Measurements from ENCODE around the gene ODC1. TPM values are rescaled to one million over a fixed set of nuclear protein-coding genes. Genes with fewer than 3 reads are reported as not detected.

Gene ODC1
- polyA plus RNA-seq, 1 donor (not counting 4 experiments of a cell fraction or from before 2014, with no cell fraction given), result 637 TPM

DNA sequence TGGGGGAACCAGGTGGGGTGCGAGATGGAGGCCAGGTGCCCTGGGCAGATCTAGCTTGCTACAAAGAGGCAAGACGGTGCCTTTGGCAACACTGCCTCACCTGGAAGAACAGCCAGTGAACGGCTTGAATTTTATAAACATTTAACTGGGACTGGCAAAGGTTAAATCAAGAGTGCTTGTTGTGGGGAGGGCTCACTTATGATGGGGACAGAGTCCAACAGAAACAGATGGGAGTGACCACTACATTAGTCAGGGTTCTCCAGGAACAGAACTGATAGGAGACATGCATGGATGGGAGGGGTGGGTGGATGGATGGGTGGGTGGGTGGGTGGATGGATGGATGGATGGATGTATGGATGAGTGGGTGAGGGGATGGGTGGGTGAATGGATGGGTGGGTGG, 19.2 kb downstream of the ODC1 start:
- Histone ChIP-seq H3K27me3 (ENCODE audit: control insufficient read depth, extremely low read depth, insufficient read depth, low read length) (no peaks in the 10 kb centered on the region), H3K36me3 (ENCODE audit: control insufficient read depth in 2 of 2, extremely low read depth in 1 of 2, insufficient read depth in 2 of 2, low read length in 2 of 2) (peaks cover 7 to 10% of the 10 kb centered on the region in 2 experiments), H3K4me1 (ENCODE audit: control insufficient read depth, extremely low read depth, insufficient read depth, low read length) (no peaks in the 10 kb centered on the region), H3K27ac (ENCODE audit: control insufficient read depth, insufficient read depth, low read length) (no peak overlapping the region), H3K9ac (ENCODE audit: control insufficient read depth, extremely low read depth, insufficient read depth, low read length) (no peak overlapping the region), H3K9me1 (ENCODE audit: control insufficient read depth, extremely low read depth, insufficient read depth, low read length) (no peaks in the 10 kb centered on the region), H3K9me3 (ENCODE audit: control insufficient read depth, low read depth, low read length) (no peaks in the 10 kb centered on the region), H2AFZ (ENCODE audit: control insufficient read depth, low read length) (no peak overlapping the region), H3K4me3 (ENCODE audit: control insufficient read depth in 2 of 3, extremely low read depth in 1 of 3, insufficient read depth in 2 of 3, low read depth in 1 of 3, low read length in 3 of 3) (no peak overlapping the region), H3K4me2 (ENCODE audit: control insufficient read depth, extremely low read depth, insufficient read depth, low read depth, low read length) (no peak overlapping the region), H3K79me2 (ENCODE audit: control insufficient read depth, insufficient read depth, low read length) (no peaks in the 10 kb centered on the region), H4K20me1 (ENCODE audit: control insufficient read depth, extremely low read depth, insufficient read depth, low read length) (no peaks in the 10 kb centered on the region)
- FAIRE-seq (no peak), DNase-seq (ENCODE audit: low read depth, low spot score) (no peak)
- dilution Hi-C loops (cut with MboI; ENCODE audit: extremely low pct_ligation_motif_present, low sequenced_read_pairs), result no loop called here
- no peak for TF ChIP-seq EZH2 (IDR thresholded peaks at IDR 0.05; ENCODE audit: low read length)
- TF ChIP-seq, protein P1, sequence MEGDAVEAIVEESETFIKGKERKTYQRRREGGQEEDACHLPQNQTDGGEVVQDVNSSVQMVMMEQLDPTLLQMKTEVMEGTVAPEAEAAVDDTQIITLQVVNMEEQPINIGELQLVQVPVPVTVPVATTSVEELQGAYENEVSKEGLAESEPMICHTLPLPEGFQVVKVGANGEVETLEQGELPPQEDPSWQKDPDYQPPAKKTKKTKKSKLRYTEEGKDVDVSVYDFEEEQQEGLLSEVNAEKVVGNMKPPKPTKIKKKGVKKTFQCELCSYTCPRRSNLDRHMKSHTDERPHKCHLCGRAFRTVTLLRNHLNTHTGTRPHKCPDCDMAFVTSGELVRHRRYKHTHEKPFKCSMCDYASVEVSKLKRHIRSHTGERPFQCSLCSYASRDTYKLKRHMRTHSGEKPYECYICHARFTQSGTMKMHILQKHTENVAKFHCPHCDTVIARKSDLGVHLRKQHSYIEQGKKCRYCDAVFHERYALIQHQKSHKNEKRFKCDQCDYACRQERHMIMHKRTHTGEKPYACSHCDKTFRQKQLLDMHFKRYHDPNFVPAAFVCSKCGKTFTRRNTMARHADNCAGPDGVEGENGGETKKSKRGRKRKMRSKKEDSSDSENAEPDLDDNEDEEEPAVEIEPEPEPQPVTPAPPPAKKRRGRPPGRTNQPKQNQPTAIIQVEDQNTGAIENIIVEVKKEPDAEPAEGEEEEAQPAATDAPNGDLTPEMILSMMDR (optimal IDR thresholded peaks at IDR 0.05 in 1 of 3, IDR thresholded peaks at IDR 0.05 in 1 of 3, conservative IDR thresholded peaks at IDR 0.05 in 1 of 3; ENCODE audit: extremely low read depth in 1 of 3, insufficient read depth in 2 of 3, low read length in 3 of 3), result no peak

DNA sequence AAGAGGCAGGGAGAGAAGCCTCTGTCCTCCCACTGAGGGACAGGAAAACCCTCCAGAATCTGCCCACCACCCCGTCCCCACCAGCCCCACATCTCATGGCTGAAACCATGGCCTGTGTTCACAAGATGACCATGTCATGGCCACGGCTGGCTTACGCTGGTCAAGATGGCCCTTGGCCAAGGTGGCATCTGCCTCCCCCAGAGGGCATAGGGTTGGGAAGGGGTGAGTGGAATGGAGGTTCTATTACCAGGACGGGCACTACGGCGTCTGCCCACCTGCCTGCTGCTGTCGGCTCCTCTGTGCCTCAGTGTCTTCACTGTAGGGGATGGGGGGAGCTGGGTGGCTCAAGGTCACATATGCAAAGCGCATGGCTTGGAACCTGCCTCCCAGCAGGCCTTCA, 19.8 kb downstream of the ODC1 start:
- H3K4me2 ChIP-seq (ENCODE audit: control insufficient read depth, extremely low read depth, insufficient read depth, low read depth, low read length), result no peak overlapping the region
- no peak for FAIRE-seq
- dilution Hi-C loops (cut with MboI; ENCODE audit: extremely low pct_ligation_motif_present, low sequenced_read_pairs), result no loop called here

More for the DNA sequence above, 19.8 kb downstream of the ODC1 start:
- Histone ChIP-seq H4K20me1 (ENCODE audit: control insufficient read depth, extremely low read depth, insufficient read depth, low read length) (no peaks in the 10 kb centered on the region), H3K9me3 (ENCODE audit: control insufficient read depth, low read depth, low read length) (no peaks in the 10 kb centered on the region), H3K9ac (ENCODE audit: control insufficient read depth, extremely low read depth, insufficient read depth, low read length) (no peak overlapping the region), H3K4me1 (ENCODE audit: control insufficient read depth, extremely low read depth, insufficient read depth, low read length) (no peaks in the 10 kb centered on the region), H3K27ac (ENCODE audit: control insufficient read depth, insufficient read depth, low read length) (no peak overlapping the region), H3K36me3 (ENCODE audit: control insufficient read depth in 2 of 2, extremely low read depth in 1 of 2, insufficient read depth in 2 of 2, low read length in 2 of 2) (peaks cover 9 to 13% of the 10 kb centered on the region in 2 experiments), H3K27me3 (ENCODE audit: control insufficient read depth, extremely low read depth, insufficient read depth, low read length) (no peaks in the 10 kb centered on the region), H3K79me2 (ENCODE audit: control insufficient read depth, insufficient read depth, low read length) (no peaks in the 10 kb centered on the region), H3K4me3 (ENCODE audit: control insufficient read depth in 2 of 3, extremely low read depth in 1 of 3, insufficient read depth in 2 of 3, low read depth in 1 of 3, low read length in 3 of 3) (no peak overlapping the region), H2AFZ (ENCODE audit: control insufficient read depth, low read length) (no peak overlapping the region), H3K9me1 (ENCODE audit: control insufficient read depth, extremely low read depth, insufficient read depth, low read length) (no peaks in the 10 kb centered on the region)
- TF ChIP-seq EZH2 (IDR thresholded peaks at IDR 0.05; ENCODE audit: low read length), result no peak
- TF ChIP-seq, protein P1 (optimal IDR thresholded peaks at IDR 0.05 in 1 of 3, IDR thresholded peaks at IDR 0.05 in 1 of 3, conservative IDR thresholded peaks at IDR 0.05 in 1 of 3; ENCODE audit: extremely low read depth in 1 of 3, insufficient read depth in 2 of 3, low read length in 3 of 3), result no peak
- DNase-seq (ENCODE audit: low read depth, low spot score), result no peak
